Measurements from ENCODE around the gene KIAA1217.

KIAA1217 gene

DNA sequence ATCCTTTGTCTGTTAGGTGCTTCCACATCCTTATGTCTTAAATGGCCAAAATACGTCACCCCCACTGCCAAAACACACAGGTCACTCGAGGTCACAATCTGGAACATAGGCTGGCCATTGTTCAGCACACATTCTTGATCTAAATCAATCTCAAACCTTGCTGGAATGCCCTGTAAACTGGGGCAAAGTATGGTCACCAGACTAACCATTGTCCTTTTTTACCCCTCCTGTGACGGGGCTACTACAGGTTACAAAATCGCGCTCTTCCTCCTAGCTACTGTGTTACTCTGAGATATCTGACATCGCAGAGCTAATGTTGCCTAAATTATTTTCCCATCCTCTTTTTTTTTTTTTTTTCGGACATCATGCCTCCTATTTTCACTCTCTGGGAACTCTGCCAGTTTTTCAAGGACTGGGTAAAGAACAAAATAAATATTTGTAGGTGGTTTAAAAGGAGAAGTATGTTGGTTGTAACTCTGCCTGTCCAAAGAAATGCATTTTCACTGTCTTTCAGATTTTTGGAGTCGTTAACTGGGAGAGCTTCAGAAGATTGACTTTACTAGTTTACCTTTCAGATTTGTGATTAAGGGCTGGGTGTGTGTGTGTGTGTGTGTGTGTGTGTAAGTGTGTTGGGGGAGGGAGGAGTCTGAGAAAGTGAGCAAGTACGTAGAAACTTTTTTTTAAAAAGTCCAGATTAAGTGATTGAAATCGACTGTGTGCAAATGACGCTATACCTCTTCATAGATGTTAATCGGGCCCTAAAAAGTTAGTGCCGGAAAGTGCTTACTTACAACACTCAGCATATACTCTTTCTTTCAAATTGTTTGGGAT is 942 bp upstream of the KIAA1217 start:
- no peak for DNase-seq

- DNase-seq, result peak; percentile 58
Observed at GRCh38 chr10:24209432-24209771, 464 bp downstream of the KIAA1217 start.

- peak; percentile 55 for DNase-seq
Observed at GRCh38 chr10:24209946-24210491, 1.1 kb downstream of the KIAA1217 start.

DNA sequence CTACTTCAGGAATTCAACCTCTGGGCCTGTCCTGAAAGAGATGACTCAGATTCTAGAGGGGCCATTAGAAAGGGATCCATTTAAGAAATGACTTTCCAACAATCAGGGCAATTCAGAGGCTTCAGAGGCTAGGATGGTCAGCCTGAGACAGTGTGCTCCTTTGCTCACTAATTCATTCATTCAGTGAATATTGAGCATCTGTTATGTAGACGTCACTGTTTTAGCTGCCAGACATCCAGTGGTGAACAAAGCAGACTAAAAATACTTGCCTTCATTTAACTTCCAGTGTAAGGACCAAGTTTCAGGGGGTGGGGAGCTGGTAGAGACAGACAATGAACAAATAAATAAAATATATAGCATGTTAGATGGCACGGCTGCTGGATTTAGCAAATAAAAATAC is 1.6 kb downstream of the KIAA1217 start:
- no peak for DNase-seq

DNA sequence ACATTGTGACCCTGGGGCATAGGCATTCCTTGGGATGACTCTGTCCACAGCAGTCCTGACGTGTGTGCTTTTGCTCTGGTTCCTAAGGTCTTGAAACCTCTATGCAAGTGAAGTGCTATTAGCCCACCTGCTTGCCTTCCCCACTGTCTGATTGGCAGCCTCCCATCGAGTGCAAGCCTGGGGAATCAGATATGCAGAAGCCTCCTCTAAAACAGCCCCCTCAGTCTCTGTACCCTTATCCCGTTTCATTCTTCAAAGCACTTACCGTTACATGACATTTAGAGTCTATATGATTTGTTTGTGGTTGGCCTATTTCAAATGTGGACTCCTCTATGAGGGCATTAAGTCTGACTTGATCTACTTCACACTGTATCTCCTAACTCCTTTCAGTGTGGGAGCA is 4.3 kb downstream of the KIAA1217 start:
- DNase-seq, result no peak

DNA sequence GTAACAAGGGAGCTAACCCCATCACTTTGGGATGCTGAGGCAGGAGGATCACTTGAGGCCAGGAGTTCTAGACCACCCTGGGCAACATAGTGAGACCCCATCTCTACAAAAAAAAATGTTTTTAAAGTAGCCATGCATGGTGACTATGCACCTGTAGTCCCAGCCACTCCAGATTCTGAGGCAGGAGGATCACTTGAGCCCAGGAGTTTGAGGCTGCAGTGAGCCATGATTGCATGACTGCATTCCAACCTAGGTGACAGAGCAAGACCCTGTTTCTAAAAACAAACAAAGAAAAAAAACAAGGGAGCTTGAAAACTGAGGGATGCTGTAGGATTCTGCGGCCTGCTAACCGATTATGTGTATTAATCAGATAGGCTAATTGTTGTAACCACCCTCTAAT is 4.9 kb downstream of the KIAA1217 start:
- DNase-seq, result no peak

DNA sequence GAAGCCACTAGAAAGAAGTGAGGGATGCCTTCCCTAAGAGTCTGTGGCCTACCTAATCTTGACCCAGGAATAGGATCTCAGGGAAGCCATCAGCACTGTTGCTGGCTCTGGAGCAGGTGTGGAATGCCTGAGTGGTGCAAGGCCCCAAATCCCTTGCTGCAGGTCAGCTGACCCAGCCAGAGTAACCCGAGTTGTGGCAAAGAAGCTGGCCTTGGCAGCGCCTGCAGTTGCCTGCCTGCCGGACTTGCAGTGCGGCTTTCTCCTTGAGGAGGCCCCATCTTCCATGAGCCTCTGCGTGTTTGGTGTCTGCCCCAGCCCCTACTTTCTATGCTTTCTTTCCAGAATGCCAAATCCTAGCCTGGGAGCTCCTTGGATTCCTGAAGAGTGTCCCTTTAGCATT is 5.8 kb downstream of the KIAA1217 start:
- DNase-seq, result no peak

- DNase-seq, result no peak
Observed at GRCh38 chr10:24215196-24215595, 6.3 kb downstream of the KIAA1217 start.

- no peak for DNase-seq
Observed at GRCh38 chr10:24215603-24216002, 6.7 kb downstream of the KIAA1217 start.

DNA sequence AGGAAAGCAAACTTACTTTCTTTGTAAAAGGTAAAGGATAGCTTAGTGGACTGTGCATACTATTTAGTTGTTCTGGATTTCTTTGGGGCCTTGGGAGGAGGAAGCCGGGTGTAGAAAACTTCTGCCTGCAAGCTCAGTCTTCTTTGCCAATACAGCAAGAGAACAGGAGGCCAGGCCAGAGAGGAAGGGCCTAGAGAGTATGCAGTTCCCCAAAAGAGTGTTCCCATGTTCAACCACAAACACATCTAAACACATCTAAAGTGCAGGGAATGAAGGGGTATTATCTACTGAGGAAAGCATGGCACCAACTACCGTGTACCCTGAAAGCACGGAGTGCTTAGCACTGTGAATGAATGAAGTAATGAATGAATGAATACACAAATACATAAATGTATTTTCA is 11.0 kb downstream of the KIAA1217 start:
- DNase-seq, result no peak

- DNase-seq, result no peak
Observed at GRCh38 chr10:24223341-24223740, 14.4 kb downstream of the KIAA1217 start.

DNA sequence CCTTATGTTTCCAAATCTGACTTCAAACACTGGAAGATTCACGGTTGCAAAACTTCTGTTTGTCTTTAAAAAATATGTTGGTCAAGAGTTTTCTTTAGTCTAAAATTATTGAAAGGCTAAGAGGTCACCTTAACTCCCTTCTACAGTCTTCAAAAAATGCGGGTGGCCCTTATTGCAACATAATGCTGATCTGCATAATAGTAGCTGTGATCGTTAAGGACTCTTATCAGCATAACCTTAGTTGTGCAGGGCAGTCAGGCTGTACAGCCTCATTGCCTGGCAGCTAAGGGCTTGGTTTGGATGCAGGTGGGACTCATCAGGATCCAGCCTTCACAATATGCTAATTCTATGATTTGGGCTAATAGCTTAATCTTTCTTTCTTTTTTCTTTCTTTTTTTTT is 15.0 kb downstream of the KIAA1217 start:
- no peak for DNase-seq

GRCh38 chr10:24228642-24229041 is 19.7 kb downstream of the KIAA1217 start:
- no peak for DNase-seq

DNA sequence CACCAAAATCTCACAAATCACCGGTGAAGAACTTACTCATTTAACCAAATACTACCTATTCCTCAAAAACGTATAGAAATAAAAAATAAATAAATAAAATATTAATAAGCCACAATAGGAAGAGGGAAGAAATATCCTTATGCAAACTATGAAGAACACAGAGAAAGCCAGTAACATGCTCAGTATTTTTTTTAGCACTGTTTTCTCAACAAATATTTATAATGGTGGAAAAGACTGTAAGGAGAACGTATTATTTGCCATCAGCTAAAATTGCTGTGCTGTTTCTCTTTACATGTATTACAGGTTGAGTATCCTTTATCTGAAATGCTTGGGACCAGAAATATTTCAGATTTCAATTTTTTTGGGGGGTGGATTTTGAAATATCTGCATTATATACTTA is 21.0 kb downstream of the KIAA1217 start:
- no peak for DNase-seq

- no peak for DNase-seq
Observed at GRCh38 chr10:24231200-24231599, 22.3 kb downstream of the KIAA1217 start.

DNA sequence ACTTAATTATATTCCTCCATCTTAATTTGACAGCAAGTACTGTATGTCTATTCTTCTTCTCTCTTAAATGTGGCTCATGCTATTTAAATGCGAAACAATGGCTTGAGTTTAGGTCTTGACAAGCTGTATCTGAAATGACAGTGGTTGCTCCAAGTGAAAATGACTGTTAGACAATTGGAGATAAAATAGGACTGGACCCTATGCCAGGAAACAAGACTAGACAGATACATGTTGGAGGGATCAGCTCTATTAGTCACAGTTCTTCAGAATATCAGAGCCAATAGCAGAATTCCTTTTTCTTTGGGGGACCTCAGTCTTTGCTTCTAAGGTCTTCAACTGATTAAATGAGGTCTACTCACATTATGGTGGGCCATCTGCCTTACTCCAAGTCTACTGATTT is 25.8 kb downstream of the KIAA1217 start:
- DNase-seq, result no peak

DNA sequence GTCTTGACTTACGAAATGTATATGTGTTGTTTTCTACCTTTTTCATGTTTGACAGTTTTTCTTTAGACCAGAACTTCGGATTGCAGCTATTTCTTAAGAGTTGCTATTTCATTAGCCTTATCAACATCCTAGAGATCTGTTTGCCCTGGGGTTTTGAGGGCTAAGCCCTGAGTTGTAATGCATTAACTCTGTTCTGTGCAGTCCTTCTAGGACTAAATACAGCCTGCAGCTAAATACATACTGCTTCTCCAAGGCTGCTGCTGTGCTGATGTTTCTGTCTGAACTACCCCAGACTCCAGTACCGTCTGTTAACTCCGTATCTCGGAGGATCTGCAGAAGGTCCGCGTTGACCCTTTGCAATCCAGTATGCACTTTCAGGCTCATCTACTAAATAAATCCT is 26.5 kb downstream of the KIAA1217 start:
- no peak for DNase-seq

- no peak for DNase-seq
Observed at GRCh38 chr10:24237801-24238395, 29.0 kb downstream of the KIAA1217 start.

- DNase-seq, result no peak
Observed at GRCh38 chr10:24238519-24239247, 29.7 kb downstream of the KIAA1217 start.

- DNase-seq, result no peak
Observed at GRCh38 chr10:24239289-24240040, 30.5 kb downstream of the KIAA1217 start.

DNA sequence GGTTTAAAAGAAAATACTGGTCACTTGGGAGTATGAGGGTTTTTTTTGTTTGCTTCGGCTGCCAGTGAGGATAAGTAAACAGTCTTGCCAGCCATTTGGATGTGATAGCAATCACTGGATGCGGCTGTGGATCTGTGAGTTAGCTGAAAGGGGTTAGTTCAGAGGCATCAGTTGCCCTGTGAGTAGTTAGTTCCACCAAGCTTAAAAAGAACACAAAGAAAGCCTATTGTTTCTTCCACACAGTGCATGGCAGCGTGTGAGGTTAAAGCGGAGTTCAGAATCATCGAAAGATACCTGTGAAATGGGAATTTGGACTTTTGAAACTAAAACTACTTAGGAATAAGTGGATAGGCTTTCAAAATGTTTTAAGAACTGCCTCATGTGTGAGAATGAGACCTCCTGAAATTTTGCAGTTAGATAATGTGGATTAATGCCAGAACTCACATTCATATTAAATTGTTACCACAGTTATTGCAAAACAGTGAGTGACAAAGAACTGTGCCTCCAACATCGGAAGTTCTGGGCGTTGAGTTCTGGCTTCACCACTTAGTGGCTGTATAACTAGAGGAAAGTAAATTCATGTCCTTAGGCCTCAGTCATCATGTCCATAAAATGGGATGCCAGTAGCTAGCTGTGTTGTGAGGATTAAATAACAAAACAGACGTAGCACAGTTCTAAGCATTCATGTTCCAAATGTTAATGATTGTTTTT is 31.3 kb downstream of the KIAA1217 start:
- DNase-seq, result no peak

DNA sequence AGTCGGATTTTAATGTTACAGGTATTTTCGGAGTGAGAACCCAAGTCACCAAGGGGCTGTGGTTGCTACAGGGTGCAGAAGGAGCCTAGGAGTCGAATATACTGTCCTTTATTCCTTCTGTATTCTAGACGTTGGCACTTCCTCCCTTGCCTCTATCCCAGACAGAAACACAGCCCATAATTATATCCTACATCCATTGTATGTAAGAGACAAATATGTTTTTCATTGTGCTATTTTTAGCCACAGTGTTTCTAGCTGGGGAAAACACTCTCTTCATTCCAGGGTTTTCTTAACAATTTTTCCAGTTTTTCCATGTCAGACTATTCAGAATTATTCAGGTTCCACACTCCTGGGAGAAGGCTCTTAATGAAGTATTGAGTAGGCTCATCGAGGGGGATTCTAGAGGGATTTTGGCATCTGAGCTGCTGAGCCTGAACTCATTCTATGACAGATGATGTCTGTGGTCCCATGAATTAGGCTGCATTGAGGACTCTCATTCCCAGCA is 32.6 kb downstream of the KIAA1217 start:
- no peak for DNase-seq

Measured in activated CD8-positive, alpha-beta memory T cell treated with anti-CD3 and anti-CD28 coated beads, Interleukin-2, amount 50 U/mL, for 48 hours (primary cell).